Osteoblast (primary cell): Measurements from ENCODE around the gene PPFIA4. TPM values are rescaled to one million over a fixed set of nuclear protein-coding genes. Genes with fewer than 3 reads are reported as not detected.

ENCODE experiments used
- DNase-seq: peaks from one replicate; pipeline ENCODE4 v3.0.0; 2011; ENCODE audit warnings: low spot score, mixed read lengths; ENCODE audit not compliant: insufficient read length; ENCODE audit errors: missing footprints
- H2AFZ ChIP-seq: 2 replicates; pipeline ENCODE4 v1.6.0; 2011; ENCODE audit warnings: mild to moderate bottlenecking, low read length
- H3K27ac ChIP-seq: 2 replicates; pipeline ENCODE4 v1.5.1; 2011; ENCODE audit warnings: mild to moderate bottlenecking, low read depth, low read length, moderate library complexity
- H3K27me3 ChIP-seq: 2 replicates; pipeline ENCODE4 v1.6.0; 2012; ENCODE audit warnings: mild to moderate bottlenecking, control low read depth, inconsistent platforms, low read length, moderate library complexity; ENCODE audit not compliant: insufficient read depth
- H3K36me3 ChIP-seq: 2 replicates; pipeline ENCODE4 v1.5.1; 2011; ENCODE audit warnings: mild to moderate bottlenecking, low read length, control low read depth, moderate library complexity; ENCODE audit not compliant: insufficient read depth
- H3K4me1 ChIP-seq: 2 replicates; pipeline ENCODE4 v1.5.1; 2011; ENCODE audit warnings: mild to moderate bottlenecking, low read length, control low read depth, moderate library complexity; ENCODE audit not compliant: insufficient read depth
- H3K4me2 ChIP-seq: 2 replicates; pipeline ENCODE4 v1.6.0; 2011; ENCODE audit warnings: mild to moderate bottlenecking, low read length; ENCODE audit not compliant: insufficient read depth
- H3K4me3 ChIP-seq: fragments of 200-600 bp; sonication (generic); 3 replicates; pipeline ENCODE4 v1.5.1; 2012; ENCODE audit warnings: mild to moderate bottlenecking, low read length, inconsistent platforms; ENCODE audit not compliant: insufficient read depth
- H3K79me2 ChIP-seq: 2 replicates; pipeline ENCODE4 v1.6.0; 2012; ENCODE audit warnings: mild to moderate bottlenecking, low read length, control low read depth, inconsistent platforms; ENCODE audit not compliant: insufficient read depth
- H3K9me3 ChIP-seq: 2 replicates; pipeline ENCODE4 v1.5.1; 2011; ENCODE audit warnings: low read depth, low read length, control low read depth
- H4K20me1 ChIP-seq: 2 replicates; pipeline ENCODE4 v1.6.0; 2012; ENCODE audit warnings: mild to moderate bottlenecking, low read length, control low read depth; ENCODE audit not compliant: insufficient read depth
- CTCF ChIP-seq: IDR thresholded peaks from 2 replicates; pipeline ENCODE4 v1.5.1; 2011; ENCODE audit warnings: mild to moderate bottlenecking, low read depth, low read length, moderate library complexity; ENCODE audit errors: extremely low read depth
- total RNA-seq: library from RNA; depleted of rRNA; stranded (reverse); fragments of >200 nt; gene quantifications from 2 replicates; pipeline ENCODE4 v1.2.3, GENCODE V29; 2012

The PPFIA4 gene
- total RNA-seq, 1 donor: 10.9 TPM

- Histone ChIP-seq H3K4me3 (no peak overlapping the region), H3K4me2 (no peak overlapping the region), H4K20me1 (no peaks in the 10 kb centered on the region), H3K9me3 (no peaks in the 10 kb centered on the region), H3K36me3 (no peaks in the 10 kb centered on the region), H3K79me2 (no peaks in the 10 kb centered on the region), H2AFZ (no peak overlapping the region), H3K27ac (no peak overlapping the region), H3K4me1 (no peaks in the 10 kb centered on the region), H3K27me3 (peaks cover 8% of the 10 kb centered on the region)
- TF ChIP-seq CTCF: no peak
- DNase-seq: no peak
Observed at GRCh38 chr1:203059485-203059884, 33.2 kb downstream of the PPFIA4 start.

DNA sequence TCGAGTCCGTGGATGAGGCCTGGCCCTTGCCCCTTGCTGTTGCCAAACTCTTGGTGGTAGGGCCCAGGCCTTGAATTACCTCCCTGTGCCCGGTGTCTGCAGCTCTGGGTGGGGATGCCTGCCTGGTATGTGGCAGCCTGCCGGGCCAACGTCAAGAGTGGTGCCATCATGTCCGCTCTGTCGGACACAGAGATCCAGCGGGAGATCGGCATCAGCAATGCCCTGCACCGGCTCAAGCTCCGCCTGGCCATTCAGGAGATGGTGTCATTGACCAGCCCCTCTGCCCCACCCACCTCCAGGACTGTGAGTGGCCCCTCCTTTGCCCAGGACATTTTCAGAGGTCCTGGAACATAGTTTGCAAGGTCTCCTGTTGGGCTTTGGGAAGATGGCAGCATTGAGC is 33.8 kb downstream of the PPFIA4 start:
- H3K36me3 ChIP-seq: no peaks in the 10 kb centered on the region

DNA sequence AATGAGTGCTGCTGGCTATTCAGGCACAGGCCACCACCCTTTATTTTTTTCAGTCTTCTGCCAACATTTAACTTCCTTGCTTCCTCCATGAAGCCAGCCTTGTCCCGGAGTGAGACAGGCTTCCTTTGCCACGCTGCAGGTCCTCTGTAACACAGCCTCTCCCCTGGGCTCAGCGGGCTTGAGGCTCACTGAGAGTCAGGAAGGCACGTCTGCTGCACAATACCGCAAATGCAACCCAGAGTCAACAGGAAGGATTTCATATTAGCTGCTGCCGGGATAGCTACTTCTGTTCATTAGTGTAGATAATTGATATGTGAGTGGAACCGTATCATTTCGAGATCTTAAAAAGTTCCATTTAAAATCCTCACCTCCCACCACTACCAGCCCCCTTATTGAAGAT is 37.0 kb downstream of the PPFIA4 start:
- DNase-seq: no peak
- Histone ChIP-seq H3K36me3 (no peaks in the 10 kb centered on the region), H3K4me3 (no peak overlapping the region), H3K27me3 (peaks cover 13% of the 10 kb centered on the region), H3K27ac (no peak overlapping the region), H3K4me1 (no peaks in the 10 kb centered on the region), H3K9me3 (no peaks in the 10 kb centered on the region), H3K4me2 (no peak overlapping the region), H2AFZ (no peak overlapping the region), H4K20me1 (no peaks in the 10 kb centered on the region), H3K79me2 (no peaks in the 10 kb centered on the region)
- TF ChIP-seq CTCF: no peak

More for the DNA sequence above, 33.8 kb downstream of the PPFIA4 start:
- Histone ChIP-seq H3K27ac (no peak overlapping the region), H4K20me1 (no peaks in the 10 kb centered on the region), H3K79me2 (no peaks in the 10 kb centered on the region), H2AFZ (no peak overlapping the region), H3K4me1 (no peaks in the 10 kb centered on the region), H3K4me3 (no peak overlapping the region), H3K4me2 (no peak overlapping the region), H3K9me3 (no peaks in the 10 kb centered on the region), H3K27me3 (peaks cover 10% of the 10 kb centered on the region)
- no peak for TF ChIP-seq CTCF
- no peak for DNase-seq

GRCh38 chr1:203065191-203065590 is 38.9 kb downstream of the PPFIA4 start:
- Histone ChIP-seq H3K27ac (no peak overlapping the region), H3K27me3 (peaks cover 13% of the 10 kb centered on the region), H3K9me3 (no peaks in the 10 kb centered on the region), H3K36me3 (no peaks in the 10 kb centered on the region), H3K4me3 (no peak overlapping the region), H3K79me2 (no peaks in the 10 kb centered on the region), H4K20me1 (no peaks in the 10 kb centered on the region), H3K4me1 (no peaks in the 10 kb centered on the region), H2AFZ (no peak overlapping the region), H3K4me2 (no peak overlapping the region)
- TF ChIP-seq CTCF: no peak
- DNase-seq: no peak
